ENCODE results near the gene MAP1A.
"Not testable (repeated sequence)": the region's sequence is repeated elsewhere in the genome, so short reads cannot be mapped to it uniquely, and the experiment has no call there.

DNA sequence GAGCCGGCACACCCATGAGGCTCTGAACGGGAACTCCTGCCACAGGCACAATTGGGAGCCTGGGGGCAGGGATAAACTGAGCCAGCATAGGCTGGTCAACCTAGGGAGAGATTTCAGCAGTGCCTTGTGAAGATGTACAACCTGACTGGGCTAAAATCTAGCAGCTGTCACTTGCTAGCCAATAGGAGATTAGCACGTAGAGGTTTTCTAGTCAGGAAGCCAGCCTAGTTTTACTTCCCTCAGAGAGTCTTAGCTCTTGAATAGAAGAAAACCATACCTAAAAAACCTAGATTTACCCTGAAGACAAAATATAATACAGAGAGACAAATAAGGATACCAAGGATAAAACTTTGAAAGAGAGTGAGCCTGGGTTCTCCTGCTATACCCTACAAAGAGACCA, 45.3 kb downstream of the MAP1A start:
- TF ChIP-seq, protein P1, sequence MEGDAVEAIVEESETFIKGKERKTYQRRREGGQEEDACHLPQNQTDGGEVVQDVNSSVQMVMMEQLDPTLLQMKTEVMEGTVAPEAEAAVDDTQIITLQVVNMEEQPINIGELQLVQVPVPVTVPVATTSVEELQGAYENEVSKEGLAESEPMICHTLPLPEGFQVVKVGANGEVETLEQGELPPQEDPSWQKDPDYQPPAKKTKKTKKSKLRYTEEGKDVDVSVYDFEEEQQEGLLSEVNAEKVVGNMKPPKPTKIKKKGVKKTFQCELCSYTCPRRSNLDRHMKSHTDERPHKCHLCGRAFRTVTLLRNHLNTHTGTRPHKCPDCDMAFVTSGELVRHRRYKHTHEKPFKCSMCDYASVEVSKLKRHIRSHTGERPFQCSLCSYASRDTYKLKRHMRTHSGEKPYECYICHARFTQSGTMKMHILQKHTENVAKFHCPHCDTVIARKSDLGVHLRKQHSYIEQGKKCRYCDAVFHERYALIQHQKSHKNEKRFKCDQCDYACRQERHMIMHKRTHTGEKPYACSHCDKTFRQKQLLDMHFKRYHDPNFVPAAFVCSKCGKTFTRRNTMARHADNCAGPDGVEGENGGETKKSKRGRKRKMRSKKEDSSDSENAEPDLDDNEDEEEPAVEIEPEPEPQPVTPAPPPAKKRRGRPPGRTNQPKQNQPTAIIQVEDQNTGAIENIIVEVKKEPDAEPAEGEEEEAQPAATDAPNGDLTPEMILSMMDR (optimal IDR thresholded peaks at IDR 0.05 in 1 of 3, IDR thresholded peaks at IDR 0.05 in 1 of 3, conservative IDR thresholded peaks at IDR 0.05 in 1 of 3; ENCODE audit: extremely low read depth in 1 of 3, insufficient read depth in 2 of 3, low read length in 3 of 3) = not testable (repeated sequence)
- TF ChIP-seq EZH2 (IDR thresholded peaks at IDR 0.05; ENCODE audit: low read length) = not testable (repeated sequence)
